Measurements from ENCODE around the gene KRTAP3-2. TPM values are rescaled to one million over a fixed set of nuclear protein-coding genes. Genes with fewer than 3 reads are reported as not detected.
"Not testable (repeated sequence)": the region's sequence is repeated elsewhere in the genome, so short reads cannot be mapped to it uniquely, and the experiment has no call there.

Gene KRTAP3-2
- total and polyA plus RNA-seq, 10 donors = not detected

- Histone ChIP-seq H3K36me3 (no peaks in the 10 kb centered on the region), H3K27ac (no peak overlapping the region), H3K4me3 (no peak overlapping the region), H3K27me3 (replicated peaks in 1 of 7) (peaks cover 0 to 13% (median 0%) of the 10 kb centered on the region in 7 donors), H3K4me1 (no peaks in the 10 kb centered on the region), H3K9me3 (peaks cover 0 to 5% (median 3%) of the 10 kb centered on the region in 8 donors)
- intact Hi-C loops (cut with DNase I; ENCODE audit: low total_unique reads) = no loop called here
- 78 to 90% (median 83%) methylated on average over 2 of the region's 2 CpGs for WGBS, 5 donors
- DNase-seq = no peak
- TF ChIP-seq POLR2AphosphoS5 (IDR thresholded peaks at IDR 0.05) = no peak
- no peak for TF ChIP-seq POLR2A (IDR thresholded peaks at IDR 0.05)
- TF ChIP-seq CTCF (IDR thresholded peaks at IDR 0.05 in 8 of 11, conservative IDR thresholded peaks at IDR 0.05 in 3 of 11) = no peak
These were observed 38.2 kb upstream of the KRTAP3-2 start for GRCh38 chr17:41037853-41038350.

GRCh38 chr17:41034346-41034935 lies 34.7 kb upstream of the KRTAP3-2 start, which contains the start of gene KRTAP1-3:
Gene KRTAP1-3, minus strand, starts transcription at chr17:41034874. Its CDS starts 53 bp downstream, at chr17:41034821.
- WGBS, 5 donors = 80 to 96% (median 90%) methylated on average over 7 to 10 of the region's 10 CpGs

GRCh38 chr17:41029633-41030245 lies 30.0 kb upstream of the KRTAP3-2 start, which contains the start of gene KRTAP1-4:
Gene KRTAP1-4, minus strand, starts transcription at chr17:41030195. Its CDS starts 117 bp downstream, at chr17:41030078.
- no peak for DNase-seq
- intact Hi-C loops (cut with DNase I; ENCODE audit: low total_unique reads) = no loop called here

More at GRCh38 chr17:41034346-41034935, 34.7 kb upstream of the KRTAP3-2 start, which contains the start of gene KRTAP1-3:
- H3K36me3 ChIP-seq; H3K9me3 ChIP-seq; H3K4me3 ChIP-seq; intact Hi-C loops (cut with DNase I; ENCODE audit: low total_unique reads); DNase-seq; H3K27ac ChIP-seq; H3K4me1 ChIP-seq: not testable (repeated sequence)
- peaks cover 0 to 18% (median 0%) of the 10 kb centered on the region in 7 donors for H3K27me3 ChIP-seq (replicated peaks in 1 of 7)

More at GRCh38 chr17:41029633-41030245, 30.0 kb upstream of the KRTAP3-2 start, which contains the start of gene KRTAP1-4:
- H3K9me3 ChIP-seq = no peaks in the 10 kb centered on the region
- no peak for TF ChIP-seq CTCF (IDR thresholded peaks at IDR 0.05 in 8 of 11, conservative IDR thresholded peaks at IDR 0.05 in 3 of 11)
- no peak for TF ChIP-seq POLR2A (IDR thresholded peaks at IDR 0.05)
- TF ChIP-seq POLR2AphosphoS5 (IDR thresholded peaks at IDR 0.05) = no peak
- no peak within 1 kb of the TSS for H3K4me3 ChIP-seq
- no peaks in the 10 kb centered on the region for H3K4me1 ChIP-seq
- no peaks in the 10 kb centered on the region for H3K36me3 ChIP-seq
- H3K27ac ChIP-seq = no peak within 1 kb of the TSS
- WGBS, 5 donors = 84 to 92% (median 85%) methylated on average over 8 to 12 of the region's 12 CpGs
- H3K27me3 ChIP-seq (replicated peaks in 1 of 7) = peaks cover 0 to 23% (median 4%) of the 10 kb centered on the region in 7 donors
